Liver (tissue), 3 donors: ENCODE data around the gene HEXIM1.

Experiments used
- FOXA1 ChIP-seq: IDR thresholded peaks from 2 replicates; pipeline ENCODE4 v1.6.1; 2016; ENCODE audit warnings: antibody characterized with exemption
- GABPA ChIP-seq, 2 donors: IDR thresholded peaks in 1 of 2; conservative IDR thresholded peaks in 1 of 2; 2 replicates each; pipeline ENCODE4 v1.6.1; 2016; ENCODE audit warnings: antibody characterized with exemption in 2 of 2, mild to moderate bottlenecking in 1 of 2, moderate library complexity in 1 of 2
- HNF4A ChIP-seq, 2 donors: conservative IDR thresholded peaks; 2 replicates each; pipeline ENCODE4 v1.6.1; 2016; ENCODE audit warnings: antibody characterized with exemption in 2 of 2, mild to moderate bottlenecking in 2 of 2
- JUND ChIP-seq, 2 donors: IDR thresholded peaks; 2 replicates each; pipeline ENCODE4 v1.6.1; 2016; ENCODE audit warnings: antibody characterized with exemption in 2 of 2
- NR2F2 ChIP-seq: IDR thresholded peaks from 2 replicates; pipeline ENCODE4 v1.6.1; 2016; ENCODE audit warnings: antibody characterized with exemption
- RAD21 ChIP-seq, 2 donors: IDR thresholded peaks; 2 replicates each; pipeline ENCODE4 v1.6.1; 2016; ENCODE audit warnings: antibody characterized with exemption in 2 of 2, mild to moderate bottlenecking in 2 of 2
- REST ChIP-seq: IDR thresholded peaks from 2 replicates; pipeline ENCODE4 v1.6.1; 2016; ENCODE audit warnings: antibody characterized with exemption, mild to moderate bottlenecking
- RXRA ChIP-seq, 2 donors: IDR thresholded peaks; 2 replicates each; pipeline ENCODE4 v1.6.1; 2017 to 2018; ENCODE audit warnings: antibody characterized with exemption in 2 of 2, mild to moderate bottlenecking in 1 of 2
- SP1 ChIP-seq: IDR thresholded peaks from 2 replicates; pipeline ENCODE4 v1.6.1; 2018; ENCODE audit warnings: antibody characterized with exemption, mild to moderate bottlenecking
- YY1 ChIP-seq: IDR thresholded peaks from 2 replicates; pipeline ENCODE4 v1.6.1; 2016; ENCODE audit warnings: antibody characterized with exemption, mild to moderate bottlenecking
- TF ChIP-seq, protein P1 (sequence below): fragments of 150-350 bp; IDR thresholded peaks from 2 replicates; pipeline ENCODE4 v1.5.1; 2017; ENCODE audit warnings: improper control_type of control experiment, low read depth, low read length; ENCODE audit not compliant: missing input control
- TF ChIP-seq, protein P2 (sequence below): IDR thresholded peaks from 2 replicates; pipeline ENCODE4 v1.6.1; 2016; ENCODE audit warnings: antibody characterized with exemption
- TF ChIP-seq, protein P3 (sequence below): IDR thresholded peaks from 2 replicates; pipeline ENCODE4 v1.6.1; 2016; ENCODE audit warnings: antibody characterized with exemption
- donor health status: healthy.
- donor health status: healthy.

DNA sequence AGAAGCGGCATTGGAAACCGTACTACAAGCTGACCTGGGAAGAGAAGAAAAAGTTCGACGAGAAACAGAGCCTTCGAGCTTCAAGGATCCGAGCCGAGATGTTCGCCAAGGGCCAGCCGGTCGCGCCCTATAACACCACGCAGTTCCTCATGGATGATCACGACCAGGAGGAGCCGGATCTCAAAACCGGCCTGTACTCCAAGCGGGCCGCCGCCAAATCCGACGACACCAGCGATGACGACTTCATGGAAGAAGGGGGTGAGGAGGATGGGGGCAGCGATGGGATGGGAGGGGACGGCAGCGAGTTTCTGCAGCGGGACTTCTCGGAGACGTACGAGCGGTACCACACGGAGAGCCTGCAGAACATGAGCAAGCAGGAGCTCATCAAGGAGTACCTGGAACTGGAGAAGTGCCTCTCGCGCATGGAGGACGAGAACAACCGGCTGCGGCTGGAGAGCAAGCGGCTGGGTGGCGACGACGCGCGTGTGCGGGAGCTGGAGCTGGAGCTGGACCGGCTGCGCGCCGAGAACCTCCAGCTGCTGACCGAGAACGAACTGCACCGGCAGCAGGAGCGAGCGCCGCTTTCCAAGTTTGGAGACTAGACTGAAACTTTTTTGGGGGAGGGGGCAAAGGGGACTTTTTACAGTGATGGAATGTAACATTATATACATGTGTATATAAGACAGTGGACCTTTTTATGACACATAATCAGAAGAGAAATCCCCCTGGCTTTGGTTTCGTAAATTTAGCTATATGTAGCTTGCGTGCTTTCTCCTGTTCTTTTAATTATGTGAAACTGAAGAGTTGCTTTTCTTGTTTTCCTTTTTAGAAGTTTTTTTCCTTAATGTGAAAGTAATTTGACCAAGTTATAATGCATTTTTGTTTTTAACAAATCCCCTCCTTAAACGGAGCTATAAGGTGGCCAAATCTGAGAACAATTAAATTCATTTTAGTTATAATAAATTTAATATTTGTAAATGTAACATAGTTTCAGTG, 1.7 kb downstream of the HEXIM1 start:
- TF ChIP-seq, protein P1, sequence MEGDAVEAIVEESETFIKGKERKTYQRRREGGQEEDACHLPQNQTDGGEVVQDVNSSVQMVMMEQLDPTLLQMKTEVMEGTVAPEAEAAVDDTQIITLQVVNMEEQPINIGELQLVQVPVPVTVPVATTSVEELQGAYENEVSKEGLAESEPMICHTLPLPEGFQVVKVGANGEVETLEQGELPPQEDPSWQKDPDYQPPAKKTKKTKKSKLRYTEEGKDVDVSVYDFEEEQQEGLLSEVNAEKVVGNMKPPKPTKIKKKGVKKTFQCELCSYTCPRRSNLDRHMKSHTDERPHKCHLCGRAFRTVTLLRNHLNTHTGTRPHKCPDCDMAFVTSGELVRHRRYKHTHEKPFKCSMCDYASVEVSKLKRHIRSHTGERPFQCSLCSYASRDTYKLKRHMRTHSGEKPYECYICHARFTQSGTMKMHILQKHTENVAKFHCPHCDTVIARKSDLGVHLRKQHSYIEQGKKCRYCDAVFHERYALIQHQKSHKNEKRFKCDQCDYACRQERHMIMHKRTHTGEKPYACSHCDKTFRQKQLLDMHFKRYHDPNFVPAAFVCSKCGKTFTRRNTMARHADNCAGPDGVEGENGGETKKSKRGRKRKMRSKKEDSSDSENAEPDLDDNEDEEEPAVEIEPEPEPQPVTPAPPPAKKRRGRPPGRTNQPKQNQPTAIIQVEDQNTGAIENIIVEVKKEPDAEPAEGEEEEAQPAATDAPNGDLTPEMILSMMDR = no peak
- TF ChIP-seq YY1 = peak; percentile 34
- TF ChIP-seq, protein P2, sequence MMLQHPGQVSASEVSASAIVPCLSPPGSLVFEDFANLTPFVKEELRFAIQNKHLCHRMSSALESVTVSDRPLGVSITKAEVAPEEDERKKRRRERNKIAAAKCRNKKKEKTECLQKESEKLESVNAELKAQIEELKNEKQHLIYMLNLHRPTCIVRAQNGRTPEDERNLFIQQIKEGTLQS = no peak
- TF ChIP-seq RAD21 (IDR thresholded peaks at IDR 0.05) = no peak
- TF ChIP-seq GABPA (IDR thresholded peaks at IDR 0.05 in 1 of 2, conservative IDR thresholded peaks at IDR 0.05 in 1 of 2) = no peak
- TF ChIP-seq JUND (IDR thresholded peaks at IDR 0.05) = no peak
- TF ChIP-seq FOXA1 = no peak
- peak; percentile 30 for TF ChIP-seq REST
- TF ChIP-seq NR2F2 = no peak
- TF ChIP-seq HNF4A (conservative IDR thresholded peaks at IDR 0.05) = no peak
- TF ChIP-seq SP1 = no peak
- TF ChIP-seq RXRA (IDR thresholded peaks at IDR 0.05) = no peak
- TF ChIP-seq, protein P3, sequence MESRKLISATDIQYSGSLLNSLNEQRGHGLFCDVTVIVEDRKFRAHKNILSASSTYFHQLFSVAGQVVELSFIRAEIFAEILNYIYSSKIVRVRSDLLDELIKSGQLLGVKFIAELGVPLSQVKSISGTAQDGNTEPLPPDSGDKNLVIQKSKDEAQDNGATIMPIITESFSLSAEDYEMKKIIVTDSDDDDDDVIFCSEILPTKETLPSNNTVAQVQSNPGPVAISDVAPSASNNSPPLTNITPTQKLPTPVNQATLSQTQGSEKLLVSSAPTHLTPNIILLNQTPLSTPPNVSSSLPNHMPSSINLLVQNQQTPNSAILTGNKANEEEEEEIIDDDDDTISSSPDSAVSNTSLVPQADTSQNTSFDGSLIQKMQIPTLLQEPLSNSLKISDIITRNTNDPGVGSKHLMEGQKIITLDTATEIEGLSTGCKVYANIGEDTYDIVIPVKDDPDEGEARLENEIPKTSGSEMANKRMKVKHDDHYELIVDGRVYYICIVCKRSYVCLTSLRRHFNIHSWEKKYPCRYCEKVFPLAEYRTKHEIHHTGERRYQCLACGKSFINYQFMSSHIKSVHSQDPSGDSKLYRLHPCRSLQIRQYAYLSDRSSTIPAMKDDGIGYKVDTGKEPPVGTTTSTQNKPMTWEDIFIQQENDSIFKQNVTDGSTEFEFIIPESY = no peak
